HG03575 (cell line): ENCODE measurements around the gene CHST14.

ENCODE experiments used
- ATAC-seq: cut with Tn5 transposase; IDR thresholded peaks from one replicate; pipeline ENCODE4 v1.9.1; 2021; ENCODE audit not compliant: unreplicated experiment, insufficient number of reproducible peaks, low FRiP score; ENCODE audit errors: extremely low read depth

The CHST14 gene

GRCh38 chr15:40458495-40459371 is 12.1 kb upstream of the CHST14 start:
- ATAC-seq: no peak

GRCh38 chr15:40459391-40460015 is 11.3 kb upstream of the CHST14 start:
- no peak for ATAC-seq

DNA sequence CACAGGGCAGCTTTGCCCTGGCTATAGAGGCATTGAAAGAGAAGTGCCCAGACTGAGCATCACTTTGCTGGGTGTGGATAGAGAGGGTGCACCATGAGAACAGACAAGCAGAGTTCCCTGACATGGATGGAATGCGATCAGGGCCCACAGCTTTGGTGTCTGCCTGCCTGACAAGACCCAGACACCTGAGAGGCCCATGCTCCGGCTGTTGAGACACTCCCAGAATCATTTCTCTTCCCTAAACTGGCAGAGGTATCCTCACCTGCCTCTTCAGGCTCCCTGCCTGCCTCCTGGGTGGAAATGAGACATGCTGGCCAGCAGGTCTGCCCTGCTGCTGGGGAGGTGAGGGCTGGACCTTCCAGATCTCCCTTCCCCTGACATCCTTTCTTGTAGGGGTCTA is 10.4 kb upstream of the CHST14 start:
- no peak for ATAC-seq

GRCh38 chr15:40461958-40462357 is 8.8 kb upstream of the CHST14 start:
- no peak for ATAC-seq

DNA sequence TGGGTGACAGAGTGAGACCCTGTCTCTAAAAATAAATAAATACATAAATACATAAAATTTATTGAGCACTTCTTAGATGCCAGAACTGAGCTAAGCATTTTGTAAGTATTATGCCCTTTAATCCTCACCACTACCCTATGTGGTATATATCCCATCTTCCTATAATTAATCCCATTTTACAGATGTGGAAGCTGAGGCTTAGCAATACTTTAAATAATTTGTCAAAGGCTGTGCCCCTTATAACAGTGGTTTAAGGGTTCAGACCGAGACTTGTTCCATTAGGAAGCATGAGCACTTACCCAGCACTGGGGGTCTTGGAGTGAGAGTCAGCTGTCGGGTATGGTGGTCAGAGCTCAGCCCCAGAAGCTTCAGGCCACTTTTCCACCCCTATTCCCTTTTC is 7.5 kb upstream of the CHST14 start:
- no peak for ATAC-seq

DNA sequence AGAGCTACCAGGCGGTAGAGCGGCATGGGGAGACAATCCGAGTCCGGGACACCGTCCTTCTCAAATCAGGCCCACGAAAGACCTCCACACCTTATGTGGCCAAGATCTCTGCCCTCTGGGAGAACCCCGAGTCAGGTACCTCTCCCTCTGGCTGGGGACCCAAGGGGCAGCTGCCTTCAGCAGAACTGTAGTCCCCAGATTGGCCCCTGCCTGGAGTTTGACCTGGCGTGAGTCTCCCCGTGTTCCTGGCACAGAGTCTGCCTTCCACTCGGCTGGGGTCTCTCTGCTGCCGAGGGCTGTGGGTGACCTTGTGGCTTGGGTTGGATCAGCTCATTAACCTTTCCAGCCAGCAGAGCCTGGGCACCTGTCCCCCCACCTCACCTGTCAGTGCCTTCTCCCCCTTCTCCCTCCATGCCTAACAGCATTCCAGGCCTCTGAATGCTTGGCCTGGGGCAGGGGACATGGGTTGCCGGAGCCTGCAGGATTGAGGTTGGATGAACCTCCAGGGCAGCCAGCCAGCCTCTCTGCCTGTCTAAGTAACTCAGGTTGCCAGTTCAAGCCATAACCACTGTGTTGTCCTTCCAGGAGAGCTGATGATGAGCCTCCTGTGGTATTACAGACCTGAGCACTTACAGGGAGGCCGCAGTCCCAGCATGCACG is 6.8 kb upstream of the CHST14 start:
- ATAC-seq: no peak

GRCh38 chr15:40464595-40465185 is 6.1 kb upstream of the CHST14 start:
- no peak for ATAC-seq

- ATAC-seq: no peak
These were observed 4.8 kb upstream of the CHST14 start for GRCh38 chr15:40465939-40466338.

DNA sequence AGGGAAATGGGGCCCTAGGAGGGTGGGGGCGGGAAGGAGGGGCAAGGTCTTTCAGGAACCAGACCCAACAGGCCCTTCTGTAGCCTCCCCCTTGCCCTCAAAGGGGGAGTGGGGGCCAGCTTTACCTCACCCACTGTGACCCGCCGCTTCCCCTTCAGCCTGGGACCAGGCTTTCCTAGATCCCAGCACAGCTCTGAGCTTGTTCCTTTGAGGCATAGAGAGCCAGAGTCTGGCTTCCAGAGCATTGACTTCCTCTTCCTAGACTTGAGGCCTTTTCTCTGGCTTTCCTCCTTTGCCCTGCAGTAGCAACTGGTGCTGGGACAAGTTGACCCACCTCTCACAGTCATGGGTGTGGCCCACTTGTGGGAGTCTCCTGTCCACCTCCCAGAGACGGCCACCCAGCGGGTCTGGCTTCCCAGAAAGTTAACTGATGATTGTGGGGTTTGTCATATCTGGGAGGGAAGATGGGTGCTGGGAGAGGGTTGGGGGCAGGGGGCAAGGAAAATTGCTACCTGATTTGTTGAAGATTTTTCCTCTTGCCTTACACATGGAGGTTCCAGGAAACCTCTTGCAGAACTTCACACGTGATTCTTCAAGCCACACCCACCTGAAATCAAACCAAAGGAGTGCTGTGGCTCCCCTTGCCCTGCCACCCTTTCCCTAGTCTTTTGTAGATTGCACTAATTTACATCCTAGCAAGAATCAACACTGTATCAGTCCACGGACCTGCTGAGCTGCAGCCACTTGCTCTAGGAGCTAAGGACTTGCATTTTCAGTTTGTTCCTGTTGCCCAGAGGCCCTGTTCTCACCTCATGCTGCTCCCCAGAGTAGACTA is 4.1 kb upstream of the CHST14 start:
- no peak for ATAC-seq

DNA sequence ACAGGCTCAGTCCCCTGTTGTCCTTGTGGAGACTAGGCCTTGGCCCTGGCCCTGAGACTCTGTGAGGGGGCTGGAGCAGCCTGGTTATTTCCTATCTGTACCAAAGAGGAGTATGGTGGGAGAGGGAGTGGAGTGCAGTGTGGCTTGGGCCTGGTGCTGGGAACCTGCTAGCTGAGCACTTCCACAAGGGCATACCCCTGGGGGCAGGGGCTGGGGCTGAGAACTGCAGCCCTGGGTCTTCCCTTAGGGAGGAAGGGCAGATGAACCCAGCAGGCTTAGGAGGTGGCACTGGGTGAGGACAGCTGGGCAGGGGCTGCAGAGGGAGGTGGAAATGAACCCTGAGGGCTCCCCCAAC is 3.5 kb upstream of the CHST14 start:
- no peak for ATAC-seq

GRCh38 chr15:40468898-40469331 is 1.9 kb upstream of the CHST14 start:
- ATAC-seq: no peak

GRCh38 chr15:40469776-40470390 is 901 bp upstream of the CHST14 start:
- no peak for ATAC-seq

- no peak for ATAC-seq
These were observed 472 bp downstream of the CHST14 start for GRCh38 chr15:40471105-40471807.

DNA sequence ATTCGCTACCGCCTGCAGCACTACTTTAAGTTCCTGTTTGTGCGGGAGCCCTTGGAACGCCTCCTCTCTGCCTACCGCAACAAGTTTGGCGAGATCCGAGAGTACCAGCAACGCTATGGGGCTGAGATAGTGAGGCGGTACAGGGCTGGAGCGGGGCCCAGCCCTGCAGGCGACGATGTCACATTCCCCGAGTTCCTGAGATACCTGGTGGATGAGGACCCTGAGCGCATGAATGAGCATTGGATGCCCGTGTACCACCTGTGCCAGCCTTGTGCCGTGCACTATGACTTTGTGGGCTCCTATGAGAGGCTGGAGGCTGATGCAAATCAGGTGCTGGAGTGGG is 995 bp downstream of the CHST14 start:
- ATAC-seq: no peak

DNA sequence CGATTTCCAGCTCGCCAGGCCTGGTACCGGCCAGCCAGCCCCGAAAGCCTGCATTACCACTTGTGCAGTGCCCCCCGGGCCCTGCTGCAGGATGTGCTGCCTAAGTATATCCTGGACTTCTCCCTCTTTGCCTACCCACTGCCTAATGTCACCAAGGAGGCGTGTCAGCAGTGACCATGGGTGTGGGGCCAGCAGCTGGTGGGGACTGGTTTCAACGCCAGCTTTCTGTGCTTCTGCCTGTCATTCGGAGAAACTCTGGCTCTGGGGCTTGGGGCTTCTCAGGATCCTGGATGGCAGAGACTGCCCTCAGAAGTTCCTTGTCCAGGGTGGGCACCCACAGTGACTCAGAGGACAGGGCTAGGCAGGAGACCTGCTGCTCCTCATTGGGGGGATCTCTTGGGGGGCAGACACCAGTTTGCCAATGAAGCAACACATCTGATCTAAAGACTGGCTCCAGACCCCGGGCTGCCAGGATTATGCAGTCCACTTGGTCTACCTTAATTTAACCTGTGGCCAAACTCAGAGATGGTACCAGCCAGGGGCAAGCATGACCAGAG is 1.5 kb downstream of the CHST14 start:
- ATAC-seq: no peak

DNA sequence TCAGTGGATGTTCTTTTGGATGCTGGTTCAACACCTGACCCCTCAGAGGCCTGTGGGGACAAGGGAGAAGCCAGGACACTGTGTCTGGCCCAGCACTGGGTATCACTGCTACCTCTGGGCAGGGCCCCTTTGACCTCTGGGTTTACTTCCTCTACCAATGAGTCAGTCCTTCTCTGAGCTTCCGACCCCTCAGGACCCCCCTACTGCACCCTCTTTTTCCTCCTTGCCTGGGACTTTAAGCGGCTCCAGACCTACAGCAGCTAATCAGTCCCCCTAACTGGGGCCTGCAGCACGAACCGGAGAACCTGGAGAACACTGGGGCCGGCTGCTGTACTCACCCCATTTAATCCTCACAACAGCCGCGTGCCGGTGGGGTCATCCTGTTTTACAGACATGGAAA is 3.8 kb downstream of the CHST14 start:
- no peak for ATAC-seq

- no peak for ATAC-seq
These were observed 7.0 kb downstream of the CHST14 start for GRCh38 chr15:40477642-40478327.
